ENCODE data around the gene UBC.
"Not testable (repeated sequence)": the region's sequence is repeated elsewhere in the genome, so short reads cannot be mapped to it uniquely, and the experiment has no call there.

The UBC gene

DNA sequence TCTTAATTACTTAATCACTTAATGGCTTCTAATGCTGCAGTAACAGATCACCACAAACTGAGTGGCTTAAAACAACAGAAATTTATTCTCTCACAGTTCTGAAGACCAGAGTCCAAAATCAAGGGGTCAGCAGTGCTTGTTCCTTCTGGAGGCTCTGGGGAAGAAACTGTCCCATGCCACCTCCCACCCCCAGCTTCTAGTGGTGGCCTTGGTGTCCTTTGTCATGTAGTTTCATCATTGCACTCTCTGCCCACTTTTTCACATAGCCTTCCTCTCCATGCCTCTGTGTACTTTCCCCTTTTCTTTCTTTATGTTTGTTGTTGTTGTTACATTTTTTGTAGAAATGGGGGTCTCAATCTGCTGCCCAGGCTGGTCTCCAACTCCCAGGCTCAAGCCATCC, 16.1 kb upstream of the UBC start:
- DNase-seq (ENCODE audit: low read depth): no peak

DNA sequence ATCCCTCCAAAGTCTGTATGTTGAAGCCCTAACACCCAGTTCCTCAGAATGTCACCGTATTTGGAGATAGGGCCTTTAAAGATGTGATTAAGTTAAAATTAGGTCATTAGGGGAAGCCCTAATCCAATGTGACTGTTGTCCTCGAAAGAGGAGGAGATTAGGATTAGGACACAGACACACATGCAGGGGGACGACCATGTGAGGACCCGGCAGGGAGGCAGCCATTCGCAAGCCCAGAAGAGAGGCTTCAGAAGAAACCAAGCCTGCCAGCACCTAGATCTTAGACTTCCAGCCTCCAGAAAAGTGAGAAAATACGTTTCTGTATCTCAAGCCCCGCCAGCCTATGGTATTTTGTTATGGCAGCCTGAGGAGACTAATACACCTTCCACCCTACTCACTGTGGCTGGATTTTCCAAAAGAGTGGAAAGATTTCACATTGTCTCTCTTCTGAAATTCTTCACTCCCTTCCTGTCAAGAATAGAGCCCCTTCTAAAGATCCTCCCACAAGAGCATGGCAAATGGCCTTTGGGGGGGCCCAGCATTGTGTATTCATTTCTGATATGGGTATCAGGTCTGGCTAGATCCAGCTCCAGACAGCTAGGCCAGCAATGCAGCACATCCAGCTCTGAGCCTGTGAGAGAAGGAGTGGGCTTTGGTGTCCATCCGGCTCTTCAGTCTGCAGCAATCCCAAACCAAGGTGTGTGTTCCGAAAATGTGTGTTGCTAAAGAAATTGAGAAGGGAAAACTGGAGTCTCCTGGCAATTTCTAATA, 15.4 kb upstream of the UBC start:
- no peak for DNase-seq (ENCODE audit: low read depth)

DNA sequence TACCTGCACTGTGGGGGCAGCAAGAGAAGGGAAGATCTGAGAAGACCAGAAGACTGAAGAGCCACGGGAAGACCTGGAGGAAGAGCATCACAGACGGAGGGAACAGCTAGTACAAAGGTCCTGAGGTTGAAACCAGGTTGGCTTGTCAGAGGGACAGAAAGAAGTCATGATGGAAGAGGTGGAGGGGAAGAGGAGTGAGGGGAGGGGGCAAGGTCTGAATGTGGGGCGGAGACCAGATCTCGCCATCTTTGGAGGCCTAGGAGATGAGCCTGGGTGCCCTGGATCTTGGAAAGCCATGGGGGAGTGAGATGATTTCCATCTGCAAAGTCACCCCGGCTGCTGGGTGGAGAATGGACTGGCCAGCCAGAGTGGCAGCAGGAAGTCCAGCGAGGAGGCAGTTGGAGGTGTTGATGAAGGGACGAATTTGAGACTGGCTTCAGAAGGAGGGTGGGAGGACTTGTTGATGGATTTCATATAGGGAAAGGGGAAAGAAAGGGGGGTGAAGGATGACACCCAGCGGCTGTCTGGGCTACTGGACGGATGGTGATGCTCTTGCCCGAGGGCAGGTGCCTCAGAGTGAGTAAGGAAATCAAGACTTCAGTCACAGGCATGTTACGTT, 14.6 kb upstream of the UBC start:
- DNase-seq (ENCODE audit: low read depth): no peak

DNA sequence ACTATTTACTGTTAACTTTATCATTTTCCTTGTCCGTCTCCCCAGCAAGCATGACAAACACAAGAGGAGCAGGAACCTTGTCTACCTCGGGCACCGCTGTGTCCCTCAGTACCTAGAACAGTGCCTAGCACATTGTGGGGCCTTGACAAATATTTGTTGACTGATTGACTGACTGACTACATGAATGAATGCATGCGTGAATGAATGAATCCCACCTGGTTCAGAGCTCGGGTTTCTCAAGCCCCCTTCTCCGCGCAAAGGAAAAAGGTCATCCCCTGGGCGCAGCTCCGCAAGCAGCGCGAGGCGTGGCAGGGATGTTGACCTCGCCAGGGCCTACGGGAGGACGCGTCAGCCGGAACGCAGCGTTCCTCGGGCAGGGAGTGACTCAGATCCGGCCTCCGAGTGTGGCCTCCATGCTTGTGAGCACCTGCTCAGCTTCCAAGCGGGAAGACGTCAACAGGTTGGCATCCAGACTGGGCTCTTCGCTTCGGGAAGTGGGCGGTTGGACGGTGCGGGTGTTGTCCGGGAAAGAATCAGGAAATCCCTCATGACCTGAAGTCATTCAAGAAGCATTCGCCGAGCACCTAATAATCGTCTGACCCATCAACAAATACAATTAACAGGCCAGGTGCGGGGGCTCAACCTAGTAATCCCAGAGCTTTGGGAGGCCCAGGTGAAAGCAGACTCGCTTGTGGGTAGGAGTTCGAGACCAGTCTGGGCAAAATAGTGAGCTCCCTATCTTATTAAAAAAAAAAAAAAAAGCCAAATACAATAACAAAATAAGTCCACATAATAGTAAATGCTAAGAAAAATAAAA, 13.9 kb upstream of the UBC start:
- DNase-seq (ENCODE audit: low read depth): no peak

DNA sequence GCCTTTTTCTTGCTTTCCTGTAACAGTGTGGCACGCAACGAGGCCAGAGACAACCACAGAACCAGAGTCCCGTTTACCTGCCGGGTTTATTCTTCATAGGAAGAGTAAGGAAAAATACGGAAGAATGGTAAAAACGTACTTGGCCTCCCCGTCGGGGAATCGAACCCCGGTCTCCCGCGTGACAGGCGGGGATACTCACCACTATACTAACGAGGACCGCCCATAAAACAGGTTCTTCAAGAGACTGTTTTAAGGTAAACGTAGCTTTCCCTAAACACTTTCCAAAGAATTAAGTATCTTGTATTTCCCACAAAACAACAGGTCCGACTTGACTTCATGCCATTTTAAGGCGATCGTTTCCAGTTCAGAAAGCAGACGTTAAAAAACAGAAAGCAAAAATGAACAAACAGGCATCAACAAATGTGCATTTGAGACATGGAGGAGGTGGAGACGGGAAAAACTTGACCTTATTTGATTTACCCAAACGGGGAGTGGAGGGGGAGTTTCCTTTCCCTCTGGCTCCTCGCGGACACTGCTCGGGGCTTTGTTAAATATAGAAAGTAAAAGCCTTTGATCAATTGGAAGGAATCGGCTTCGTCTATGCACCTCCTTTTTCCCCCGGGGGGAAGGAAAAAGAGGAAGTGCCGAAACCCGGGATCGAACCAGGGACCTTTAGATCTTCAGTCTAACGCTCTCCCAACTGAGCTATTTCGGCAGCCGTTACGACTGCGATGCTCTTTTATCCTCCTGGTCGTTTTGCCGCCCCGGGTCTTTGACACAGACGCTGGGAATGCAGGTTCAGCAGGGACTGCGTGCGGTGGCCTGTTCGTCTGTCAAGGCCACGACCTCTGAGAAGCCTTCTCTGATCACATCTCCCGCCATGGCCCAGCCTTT, 13.0 kb upstream of the UBC start:
- peak; percentile 82 for DNase-seq (ENCODE audit: low read depth)

DNA sequence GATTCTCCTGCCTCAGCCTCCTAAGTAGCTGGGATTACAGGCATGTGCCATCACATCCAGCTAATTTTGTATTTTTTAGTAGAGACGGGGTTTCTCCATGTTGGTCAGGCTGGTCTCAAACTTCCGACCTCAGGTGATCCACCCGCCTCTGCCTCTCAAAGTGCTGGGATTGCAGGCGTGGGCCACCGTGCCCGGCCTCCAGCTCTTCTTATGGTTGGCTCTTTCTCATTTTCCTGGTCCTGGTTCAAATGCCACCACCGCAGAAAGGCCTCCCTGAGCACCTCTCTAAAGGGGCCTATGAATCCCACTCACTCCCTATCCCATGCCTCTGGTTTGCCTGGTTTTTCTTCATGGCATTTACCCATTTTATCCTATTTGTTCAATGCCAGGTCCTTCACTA, 11.3 kb upstream of the UBC start:
- DNase-seq (ENCODE audit: low read depth): not testable (repeated sequence)

DNA sequence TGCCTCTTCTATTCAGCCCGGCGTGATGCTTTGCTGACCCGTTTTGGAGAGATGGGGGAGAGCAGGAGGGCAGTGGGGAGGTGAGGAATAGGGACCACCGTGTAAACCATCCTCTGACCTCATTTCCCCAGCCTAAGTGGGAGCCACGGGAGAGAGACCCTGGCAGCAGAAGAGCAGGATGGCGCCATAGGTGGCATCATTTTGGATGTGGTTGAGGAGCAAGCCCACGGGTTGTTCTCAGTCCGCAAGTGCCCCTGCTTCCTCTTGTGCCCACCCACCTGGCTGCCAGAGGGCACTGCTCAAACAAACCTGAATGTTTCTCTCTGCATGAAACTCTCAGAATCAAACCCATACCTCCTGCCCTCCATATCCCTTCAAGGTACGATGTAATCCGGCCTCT, 10.7 kb upstream of the UBC start:
- DNase-seq (ENCODE audit: low read depth): no peak

DNA sequence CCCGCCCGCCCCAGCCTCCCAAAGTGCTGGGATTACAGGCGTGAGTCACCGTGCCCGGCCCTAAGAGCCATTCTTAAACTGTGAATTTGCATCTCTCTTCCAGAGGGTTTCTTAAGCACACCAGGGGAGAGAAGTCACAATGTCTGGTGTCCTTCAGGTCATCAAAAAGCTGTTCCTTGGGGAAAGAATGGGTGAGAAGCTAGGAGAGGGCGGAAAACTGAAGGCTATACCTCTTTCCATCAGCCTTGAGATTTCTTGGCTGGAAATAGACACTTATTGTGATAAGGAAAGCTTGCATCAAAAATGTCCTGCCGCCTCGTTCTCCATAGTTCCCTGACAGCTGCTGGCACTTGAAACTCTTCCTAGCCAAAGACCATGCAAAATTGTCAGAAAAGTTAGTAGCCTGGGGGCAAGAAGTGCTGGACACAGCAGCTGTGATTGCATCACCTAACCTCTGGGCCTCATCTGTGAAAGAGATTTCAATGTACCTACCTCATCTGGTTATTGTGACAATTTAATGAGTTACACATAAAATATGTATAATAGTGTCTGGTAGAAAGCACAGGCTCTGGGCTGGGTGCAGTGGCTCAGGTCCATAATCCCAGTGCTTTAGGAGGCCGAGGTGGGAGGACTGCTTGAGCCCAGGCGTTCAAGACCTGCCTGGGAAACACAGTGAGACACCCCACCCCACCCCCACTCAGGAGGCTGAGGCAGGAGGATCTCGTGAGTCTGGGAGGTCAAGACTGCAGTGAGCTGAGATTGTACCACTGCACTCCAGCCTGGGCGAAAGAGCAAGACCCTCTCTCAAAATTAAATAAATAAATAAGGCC, 9.7 kb upstream of the UBC start:
- no peak for DNase-seq (ENCODE audit: low read depth)

DNA sequence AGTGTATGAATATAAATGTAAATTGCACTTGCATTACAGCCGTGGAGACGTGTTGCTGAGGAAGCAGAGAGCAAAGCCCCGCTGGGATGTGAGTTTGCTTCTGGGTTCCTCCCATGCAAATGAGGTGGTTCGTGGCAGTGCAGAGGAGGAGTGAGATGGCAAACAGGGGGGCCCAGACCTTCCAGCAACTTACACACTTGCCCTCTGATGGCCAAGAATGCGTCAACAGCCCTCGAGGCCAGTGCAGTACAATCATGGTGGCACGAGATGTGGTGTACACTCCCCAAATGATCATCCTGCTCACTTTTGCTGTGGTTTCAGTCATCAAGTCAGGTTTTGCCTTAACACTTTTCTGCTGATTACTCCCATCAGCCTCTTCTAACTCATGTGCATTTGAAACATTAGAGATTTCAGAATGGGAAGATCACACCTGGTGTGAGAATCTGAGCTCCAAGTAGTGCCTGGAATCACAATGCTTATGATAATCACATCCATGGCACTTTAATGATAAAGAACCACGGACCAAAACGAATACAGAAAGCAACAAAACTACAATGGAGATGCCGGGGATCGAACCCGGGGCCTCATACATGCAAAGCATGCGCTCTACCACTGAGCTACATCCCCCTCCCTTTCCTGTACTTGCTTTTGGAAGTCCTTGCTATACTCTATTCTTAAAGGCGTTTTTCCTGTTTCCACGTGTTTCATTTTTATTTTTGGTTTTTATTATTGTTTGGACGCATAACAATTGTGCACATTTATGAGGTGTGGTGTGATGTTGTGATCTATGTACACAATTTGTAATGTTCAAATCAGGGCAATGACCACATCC, 7.0 kb upstream of the UBC start:
- peak; percentile 60 for DNase-seq (ENCODE audit: low read depth)

DNA sequence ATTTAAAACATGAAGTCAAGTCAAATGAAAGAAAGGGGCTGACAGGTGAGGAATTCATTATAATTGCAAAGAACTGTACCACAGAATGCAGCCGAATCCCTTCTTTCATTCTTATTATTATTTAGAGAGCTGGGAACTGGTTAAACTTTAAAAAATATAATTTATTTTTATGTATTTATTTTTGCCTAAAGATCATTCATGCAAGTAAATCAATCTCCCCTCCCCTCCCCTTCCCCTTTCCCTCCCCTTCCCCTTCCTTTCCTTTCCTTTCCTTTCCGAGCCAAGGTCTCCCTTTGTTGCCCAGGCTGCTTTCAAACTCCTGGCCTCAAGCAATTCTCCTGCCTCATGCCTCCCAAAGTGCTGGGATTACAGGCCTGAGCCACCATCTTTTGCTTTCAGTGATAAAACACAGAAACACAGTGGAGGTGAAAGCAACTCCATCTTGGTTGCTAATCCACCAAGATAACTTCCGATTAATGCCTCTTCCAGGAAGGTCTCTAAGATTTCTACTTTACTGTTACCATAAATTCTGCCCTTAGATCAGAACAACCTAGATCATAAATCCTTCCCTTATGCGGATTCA, 6.0 kb upstream of the UBC start:
- no peak for DNase-seq (ENCODE audit: low read depth)

DNA sequence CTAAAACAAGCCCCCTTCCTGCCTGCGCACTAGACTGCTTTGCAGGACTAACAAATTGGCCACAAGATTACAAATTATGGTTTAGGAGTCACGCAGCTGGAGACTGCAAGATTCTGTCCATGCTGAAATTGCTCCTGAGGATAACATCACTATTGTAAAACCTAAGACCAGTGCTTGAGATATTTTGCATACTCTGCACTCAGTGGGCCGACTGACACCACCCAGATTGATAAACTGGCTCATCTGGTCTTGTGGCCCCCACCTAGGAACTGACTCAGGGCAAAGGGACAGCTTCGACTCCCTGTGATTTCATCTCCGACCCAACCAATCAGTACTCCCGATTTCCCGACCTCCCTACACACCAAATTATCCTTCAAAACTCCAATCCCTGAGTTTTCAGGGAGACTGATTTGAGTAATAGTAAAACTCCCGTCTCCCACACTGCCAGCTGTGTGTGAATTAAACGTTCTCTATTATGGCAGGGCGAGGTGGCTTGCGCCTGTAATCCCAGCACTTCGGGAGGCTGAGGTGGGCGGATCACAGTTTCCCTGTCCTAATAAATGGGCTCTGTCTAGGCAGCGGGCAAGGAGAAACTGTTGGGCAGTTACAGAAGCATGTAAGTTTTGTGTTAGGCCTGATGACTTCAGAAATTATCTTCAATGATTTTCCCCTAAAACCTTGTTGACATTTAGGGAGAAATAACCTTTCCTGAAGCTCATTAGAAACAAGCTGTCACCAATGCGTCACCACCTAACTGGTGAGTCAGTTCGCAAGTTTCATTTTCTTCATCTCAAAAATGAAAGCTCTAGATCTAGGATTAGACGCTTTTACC, 5.3 kb upstream of the UBC start:
- DNase-seq (ENCODE audit: low read depth): no peak

DNA sequence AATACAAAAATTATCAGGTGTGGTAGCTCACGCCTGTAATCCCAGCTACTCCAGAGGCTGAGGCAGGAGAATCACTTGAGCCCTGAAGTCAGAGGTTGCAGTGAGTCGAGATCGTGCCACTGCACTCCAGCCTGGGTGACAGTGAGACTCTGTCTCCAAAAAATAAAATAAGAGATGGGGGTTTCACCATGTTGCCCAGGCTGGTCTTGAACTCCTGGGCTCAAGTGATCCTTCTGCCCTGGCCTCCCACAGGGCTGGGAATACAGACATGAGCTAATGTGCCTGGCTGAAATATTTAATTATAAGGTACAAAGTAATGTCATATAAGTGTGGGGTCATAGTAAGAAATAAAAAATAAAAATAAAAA, 4.2 kb upstream of the UBC start:
- not testable (repeated sequence) for DNase-seq (ENCODE audit: low read depth)

DNA sequence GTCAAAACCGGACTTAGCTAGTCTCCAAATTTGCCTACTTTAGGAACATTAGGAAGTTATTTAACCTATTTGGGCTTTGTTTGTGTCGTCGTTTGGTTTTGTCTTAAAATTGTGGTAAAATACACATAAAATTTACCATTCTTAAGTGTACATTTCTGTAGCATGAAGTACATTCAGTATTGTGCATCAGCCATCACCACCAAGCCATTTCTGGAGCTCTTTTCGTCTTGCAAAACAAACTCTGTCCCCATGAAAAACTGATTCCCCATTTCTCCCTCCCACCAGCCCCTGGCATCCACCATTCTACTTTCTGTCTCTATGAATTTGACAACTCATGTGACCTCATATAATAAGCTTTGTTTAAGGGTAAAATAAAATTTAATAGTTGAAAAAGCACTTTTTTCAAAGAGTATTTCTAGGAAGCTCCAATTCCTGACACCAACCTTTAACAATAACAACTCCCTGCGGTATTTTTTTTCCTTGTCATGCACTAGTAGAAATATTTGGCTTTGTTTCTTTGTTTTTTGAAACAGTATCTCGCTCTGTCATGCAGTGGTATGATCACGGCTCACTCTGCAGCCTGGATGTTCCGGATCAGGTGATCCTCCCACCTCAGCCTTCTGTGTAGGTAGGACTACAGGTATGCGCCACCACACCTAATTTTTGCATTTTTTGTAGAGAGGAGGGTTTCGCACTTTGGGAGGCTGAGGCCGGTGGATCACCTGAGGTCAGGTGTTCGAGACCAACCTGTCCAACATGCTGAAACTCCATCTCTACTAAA, 3.6 kb upstream of the UBC start:
- DNase-seq (ENCODE audit: low read depth): no peak

DNA sequence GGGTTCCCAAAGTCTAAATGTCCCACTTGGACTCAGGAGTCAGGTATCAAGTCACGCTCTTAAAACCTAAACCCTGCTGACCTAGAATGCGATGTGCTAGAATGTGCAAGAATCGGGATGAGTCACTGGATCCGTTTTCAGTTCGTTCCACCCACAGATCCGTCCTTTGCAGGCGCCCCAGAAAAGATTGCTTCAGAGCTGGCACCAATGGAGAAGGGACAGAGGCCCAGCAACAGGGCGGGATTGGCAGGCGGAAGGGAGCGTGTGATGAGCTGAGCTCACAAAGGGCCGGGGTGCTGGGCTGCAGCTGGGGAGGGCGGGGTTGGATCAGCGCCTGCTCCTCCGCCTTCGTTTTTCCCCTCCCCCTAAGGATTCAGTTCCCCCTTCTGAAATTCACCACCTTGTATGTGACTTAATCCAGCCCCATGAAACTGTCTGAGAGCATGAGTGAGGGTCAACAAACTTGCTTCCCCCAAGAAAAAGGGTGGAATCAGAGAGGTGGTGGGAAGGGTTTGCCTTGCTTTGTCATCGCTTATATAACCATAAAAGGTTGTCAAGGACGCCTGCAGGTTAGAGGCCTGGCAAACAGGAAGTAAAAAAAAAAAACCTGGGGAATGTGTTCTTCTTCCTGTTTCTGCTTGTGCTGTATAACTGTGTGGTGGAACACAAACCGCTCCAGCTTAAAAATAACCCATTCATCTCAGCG, 2.8 kb upstream of the UBC start:
- DNase-seq (ENCODE audit: low read depth): peak; percentile 81

DNA sequence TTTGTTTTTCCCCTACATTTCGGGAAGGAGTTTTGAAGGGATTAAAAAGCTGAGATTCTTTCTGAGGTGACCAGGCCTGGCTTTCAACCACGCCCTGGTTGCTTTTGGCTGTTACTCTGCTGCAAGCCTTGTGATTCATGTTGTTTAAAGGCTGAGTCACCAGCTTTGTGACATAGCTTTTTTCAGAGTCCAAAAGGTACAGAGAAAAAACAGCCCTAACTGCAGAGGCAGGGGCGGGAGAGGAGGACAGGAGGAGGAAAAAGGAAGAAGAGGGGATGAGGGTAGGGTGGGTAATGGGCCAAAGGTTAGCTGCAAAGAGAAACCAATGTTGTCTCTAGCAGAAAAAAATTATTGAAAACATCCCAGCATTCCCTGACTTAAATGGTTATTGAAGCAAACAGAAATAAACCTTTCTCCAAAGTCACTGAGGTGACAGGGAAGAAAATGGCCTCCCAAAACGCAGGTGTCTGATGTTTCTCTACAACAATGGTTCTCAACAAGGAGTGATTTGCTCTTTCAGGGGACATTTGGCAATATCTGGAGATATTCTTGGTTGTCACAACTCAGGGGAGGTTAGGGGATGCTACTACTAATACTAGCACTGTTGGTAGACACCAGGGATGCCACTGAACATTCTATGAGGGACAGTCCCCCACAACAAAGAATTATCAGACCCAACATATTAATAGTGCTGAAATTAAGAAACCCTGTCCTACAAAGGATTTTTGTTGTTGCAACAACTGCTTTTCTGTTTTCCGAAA, 2.1 kb upstream of the UBC start:
- no peak for DNase-seq (ENCODE audit: low read depth)

All from stimulated activated CD8-positive, alpha-beta memory T cell treated with anti-CD3 and anti-CD28 coated beads, Interleukin-4, amount 100 ng/mL, for 24 hours (primary cell).